Measurements from ENCODE around the gene AFAP1. TPM values are rescaled to one million over a fixed set of nuclear protein-coding genes. Genes with fewer than 3 reads are reported as not detected.

Gene AFAP1
- total RNA-seq, 1 donor from 2014 or later = 6.8 TPM

DNA sequence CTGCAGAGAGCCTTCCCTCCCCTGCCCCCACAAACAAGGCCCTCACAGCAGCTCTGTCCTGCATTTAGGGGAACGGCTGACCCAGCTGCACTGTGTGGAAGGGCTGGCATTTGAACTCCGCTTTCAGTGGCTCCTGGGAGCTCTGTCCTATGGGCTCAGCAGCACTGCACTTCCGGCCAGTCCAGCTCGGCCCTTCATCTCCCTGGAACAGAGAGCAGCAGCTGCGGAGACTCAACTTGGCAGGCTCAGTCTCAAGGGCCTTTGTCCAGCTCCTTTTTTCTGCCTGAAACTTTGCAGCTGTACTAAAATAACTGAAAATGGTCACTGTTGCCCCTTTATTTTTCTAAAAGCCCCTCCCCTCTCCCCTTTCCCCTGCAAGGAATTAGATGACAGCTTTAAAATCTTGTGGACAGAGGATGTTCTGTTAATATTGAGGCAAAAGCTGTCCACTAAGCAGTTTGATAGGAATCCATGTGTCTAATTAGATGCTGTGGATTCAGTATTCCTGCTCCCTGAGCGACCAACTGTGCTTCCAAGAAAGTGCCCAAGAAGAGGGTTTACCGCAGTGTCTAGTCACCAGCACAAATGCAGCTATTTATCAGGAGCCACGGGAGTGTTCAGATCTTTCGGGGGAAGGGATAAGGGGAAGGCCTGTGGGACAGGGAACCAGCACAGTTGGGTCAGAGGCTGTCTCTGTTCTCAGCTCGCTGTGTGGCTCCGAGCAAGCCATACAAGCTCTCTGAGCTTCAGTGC lies 133.1 kb downstream of the AFAP1 start:
- FAIRE-seq (no peak), DNase-seq (ENCODE audit: low read depth) (no peak)
- TF ChIP-seq, protein P1, sequence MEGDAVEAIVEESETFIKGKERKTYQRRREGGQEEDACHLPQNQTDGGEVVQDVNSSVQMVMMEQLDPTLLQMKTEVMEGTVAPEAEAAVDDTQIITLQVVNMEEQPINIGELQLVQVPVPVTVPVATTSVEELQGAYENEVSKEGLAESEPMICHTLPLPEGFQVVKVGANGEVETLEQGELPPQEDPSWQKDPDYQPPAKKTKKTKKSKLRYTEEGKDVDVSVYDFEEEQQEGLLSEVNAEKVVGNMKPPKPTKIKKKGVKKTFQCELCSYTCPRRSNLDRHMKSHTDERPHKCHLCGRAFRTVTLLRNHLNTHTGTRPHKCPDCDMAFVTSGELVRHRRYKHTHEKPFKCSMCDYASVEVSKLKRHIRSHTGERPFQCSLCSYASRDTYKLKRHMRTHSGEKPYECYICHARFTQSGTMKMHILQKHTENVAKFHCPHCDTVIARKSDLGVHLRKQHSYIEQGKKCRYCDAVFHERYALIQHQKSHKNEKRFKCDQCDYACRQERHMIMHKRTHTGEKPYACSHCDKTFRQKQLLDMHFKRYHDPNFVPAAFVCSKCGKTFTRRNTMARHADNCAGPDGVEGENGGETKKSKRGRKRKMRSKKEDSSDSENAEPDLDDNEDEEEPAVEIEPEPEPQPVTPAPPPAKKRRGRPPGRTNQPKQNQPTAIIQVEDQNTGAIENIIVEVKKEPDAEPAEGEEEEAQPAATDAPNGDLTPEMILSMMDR (IDR thresholded peaks at IDR 0.05; ENCODE audit: insufficient read depth, low read length, severe bottlenecking) = no peak
- no peaks in the 10 kb centered on the region for H3K27me3 ChIP-seq (ENCODE audit: control insufficient read depth, insufficient read depth, low read length)
- H3K4me3 ChIP-seq (ENCODE audit: low read depth, low read length) = no peak overlapping the region
- H3K36me3 ChIP-seq (ENCODE audit: control insufficient read depth, insufficient read depth, low read length) = peaks cover 14% of the 10 kb centered on the region

DNA sequence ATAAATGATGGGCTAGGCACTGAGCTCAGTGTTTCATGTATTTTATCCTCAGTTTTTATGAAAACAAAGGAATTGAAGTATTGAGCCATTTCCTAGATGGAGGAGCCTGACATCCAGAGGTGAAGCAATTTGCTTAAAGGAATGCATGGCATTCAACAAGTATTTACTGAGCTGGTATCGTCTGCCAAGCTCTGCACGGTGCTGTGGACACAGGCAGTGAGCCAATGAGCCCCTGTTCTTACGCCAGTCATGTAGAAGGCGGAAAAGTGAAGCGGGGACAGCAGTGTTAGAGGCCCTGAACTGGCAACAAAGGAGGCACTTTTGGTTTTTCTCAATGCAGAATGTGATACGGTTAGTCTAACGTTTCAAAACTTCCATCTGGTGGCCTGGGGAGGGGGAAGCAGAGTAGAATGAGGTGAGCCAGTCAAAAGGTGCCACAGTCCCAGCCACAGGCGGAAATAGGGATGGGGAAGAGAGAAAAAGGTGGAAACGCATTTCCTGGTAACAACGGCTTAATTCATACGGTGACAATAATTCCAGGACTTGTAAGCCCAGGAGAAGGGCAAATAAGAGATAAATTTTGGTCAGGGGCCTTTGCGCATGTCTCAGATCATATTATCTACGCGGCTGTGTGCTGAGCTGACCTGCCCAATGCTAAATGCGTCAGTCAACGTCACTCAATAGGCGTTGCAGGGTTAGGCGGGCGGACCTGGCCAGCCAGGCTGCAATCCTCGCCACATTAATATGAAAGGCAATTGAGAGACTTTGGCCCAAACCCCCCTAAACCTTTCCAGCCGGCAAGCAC lies 133.9 kb downstream of the AFAP1 start:
- peaks cover 15% of the 10 kb centered on the region for H3K36me3 ChIP-seq (ENCODE audit: control insufficient read depth, insufficient read depth, low read length)
- no peaks in the 10 kb centered on the region for H3K27me3 ChIP-seq (ENCODE audit: control insufficient read depth, insufficient read depth, low read length)
- no peak overlapping the region for H3K4me3 ChIP-seq (ENCODE audit: low read depth, low read length)
- FAIRE-seq (no peak), DNase-seq (ENCODE audit: low read depth) (peak; percentile 89)
- TF ChIP-seq, protein P1 (IDR thresholded peaks at IDR 0.05; ENCODE audit: insufficient read depth, low read length, severe bottlenecking) = no peak

GRCh38 chr4:7804756-7805385 lies 134.8 kb downstream of the AFAP1 start:
- no peak for DNase-seq (ENCODE audit: low read depth)
- Histone ChIP-seq H3K36me3 (ENCODE audit: control insufficient read depth, insufficient read depth, low read length) (peaks cover 20% of the 10 kb centered on the region), H3K27me3 (ENCODE audit: control insufficient read depth, insufficient read depth, low read length) (no peaks in the 10 kb centered on the region), H3K4me3 (ENCODE audit: low read depth, low read length) (no peak overlapping the region)
- TF ChIP-seq, protein P1 (IDR thresholded peaks at IDR 0.05; ENCODE audit: insufficient read depth, low read length, severe bottlenecking) = no peak
- FAIRE-seq = no peak

DNA sequence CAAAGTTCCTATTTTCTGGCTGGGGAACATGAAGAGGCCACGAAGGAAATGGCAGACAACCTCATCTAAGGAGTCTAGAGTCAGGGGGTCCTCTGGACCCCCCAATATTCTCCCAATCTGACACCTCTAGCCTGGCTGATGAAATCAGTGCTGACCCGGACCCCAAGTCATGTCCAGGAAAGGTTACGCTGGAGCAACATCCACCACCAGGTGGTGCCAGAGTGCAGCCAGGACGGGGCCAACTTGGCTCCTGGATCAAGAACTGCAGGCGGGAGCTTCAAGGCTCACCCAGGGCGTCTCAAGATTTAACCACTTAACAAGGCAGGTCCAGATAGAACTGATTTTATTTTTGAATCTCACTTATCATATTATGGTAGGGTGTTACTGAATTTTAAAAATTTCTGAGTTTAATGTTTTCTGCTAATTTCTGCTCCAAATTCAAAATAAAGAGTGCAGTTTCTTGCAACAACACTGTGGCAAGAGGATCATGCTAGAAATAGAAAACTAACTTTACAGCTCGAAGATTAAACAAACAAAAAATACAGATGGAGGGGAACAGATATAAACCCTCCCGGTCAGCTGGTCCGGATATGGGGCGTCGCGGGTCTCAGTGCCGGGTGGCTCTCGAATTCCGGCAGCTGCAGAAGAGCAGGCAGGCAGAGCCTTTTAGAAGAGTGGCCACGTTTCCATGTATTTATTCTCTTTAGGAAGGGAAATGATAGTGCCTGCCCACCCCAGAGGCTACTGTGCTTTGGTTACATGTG lies 135.5 kb downstream of the AFAP1 start:
- Histone ChIP-seq H3K27me3 (ENCODE audit: control insufficient read depth, insufficient read depth, low read length) (no peaks in the 10 kb centered on the region), H3K4me3 (ENCODE audit: low read depth, low read length) (no peak overlapping the region), H3K36me3 (ENCODE audit: control insufficient read depth, insufficient read depth, low read length) (peaks cover 20% of the 10 kb centered on the region)
- no peak for FAIRE-seq
- peak; percentile 62 for DNase-seq (ENCODE audit: low read depth)
- TF ChIP-seq, protein P1 (IDR thresholded peaks at IDR 0.05; ENCODE audit: insufficient read depth, low read length, severe bottlenecking) = peak; percentile 96

- peaks cover 24% of the 10 kb centered on the region for H3K36me3 ChIP-seq (ENCODE audit: control insufficient read depth, insufficient read depth, low read length)
- FAIRE-seq = no peak
- no peak overlapping the region for H3K4me3 ChIP-seq (ENCODE audit: low read depth, low read length)
- TF ChIP-seq, protein P1 (IDR thresholded peaks at IDR 0.05; ENCODE audit: insufficient read depth, low read length, severe bottlenecking) = no peak
- H3K27me3 ChIP-seq (ENCODE audit: control insufficient read depth, insufficient read depth, low read length) = no peaks in the 10 kb centered on the region
- no peak for DNase-seq (ENCODE audit: low read depth)
Measured at GRCh38 chr4:7803371-7803770, 136.3 kb downstream of the AFAP1 start.

Data from bronchial epithelial cell (primary cell).